Measurements from ENCODE around the gene RGS7.
"Not testable (repeated sequence)": the region's sequence is repeated elsewhere in the genome, so short reads cannot be mapped to it uniquely, and the experiment has no call there.

The RGS7 gene

GRCh38 chr1:240765732-240766363 lies 591.2 kb downstream of the RGS7 start:
- peak overlapping the region; percentile 74 for H3K18ac ChIP-seq (ENCODE audit: low read length)
- H2AFZ ChIP-seq (ENCODE audit: low read length): no peak overlapping the region
- H3K4ac ChIP-seq (ENCODE audit: low read length): no peak overlapping the region
- H3K4me3 ChIP-seq (ENCODE audit: low read length in 2 of 2): no peak overlapping the region
- H2BK12ac ChIP-seq (ENCODE audit: low read length): no peak overlapping the region
- peak; percentile 20 for DNase-seq (ENCODE audit: low spot score)
- no peak overlapping the region for H2AK5ac ChIP-seq (ENCODE audit: low read depth, low read length)
- no peaks in the 10 kb centered on the region for H3K27me3 ChIP-seq (ENCODE audit: control insufficient read depth in 3 of 3, insufficient read depth in 3 of 3, low read depth in 1 of 3, low read length in 3 of 3)
- no peak overlapping the region for H3K23ac ChIP-seq (ENCODE audit: low read depth, low read length, poor library complexity)
- H2BK5ac ChIP-seq (ENCODE audit: low read length): no peak overlapping the region
- H3K79me1 ChIP-seq (ENCODE audit: low read depth, low read length): no peaks in the 10 kb centered on the region
- H4K8ac ChIP-seq (ENCODE audit: low read depth, low read length): no peak overlapping the region
- H3K27ac ChIP-seq (replicated peaks; ENCODE audit: low read length): peak overlapping the region; percentile 3
- no peak overlapping the region for H3K14ac ChIP-seq (ENCODE audit: low read length)
- no peak overlapping the region for H2BK120ac ChIP-seq (ENCODE audit: low read depth, low read length)
- H3K4me1 ChIP-seq (ENCODE audit: control insufficient read depth in 2 of 2, insufficient read depth in 1 of 2, low read depth in 1 of 2, low read length in 2 of 2): peaks cover 0 to 4% of the 10 kb centered on the region in 2 donors
- no peak overlapping the region for H3K9ac ChIP-seq (ENCODE audit: low read depth, low read length, poor library complexity)
- H2BK15ac ChIP-seq (ENCODE audit: low read length): no peak overlapping the region
- no peak overlapping the region for H4K91ac ChIP-seq (ENCODE audit: low read depth, low read length, poor library complexity)
- H3K9me3 ChIP-seq (replicated peaks in 1 of 2; ENCODE audit: control insufficient read depth in 2 of 2, insufficient read depth in 1 of 2, low read depth in 1 of 2, low read length in 2 of 2): no peaks in the 10 kb centered on the region
- WGBS, 2 donors (ENCODE audit: extremely low coverage in 2 of 2, insufficient read length in 2 of 2, insufficient replicate concordance in 1 of 2): no CpG with 5 or more reads among the region's 5 CpGs
- no peak overlapping the region for H3K4me2 ChIP-seq (ENCODE audit: insufficient read depth, low read length, poor library complexity, severe bottlenecking)
- no peaks in the 10 kb centered on the region for H3K36me3 ChIP-seq (replicated peaks in 1 of 2; ENCODE audit: control insufficient read depth in 2 of 2, insufficient read depth in 2 of 2, low read length in 2 of 2)

- Histone ChIP-seq H4K91ac (ENCODE audit: low read depth, low read length, poor library complexity) (no peak overlapping the region), H2AFZ (ENCODE audit: low read length) (no peak overlapping the region), H3K9ac (ENCODE audit: low read depth, low read length, poor library complexity) (no peak overlapping the region), H3K23ac (ENCODE audit: low read depth, low read length, poor library complexity) (no peak overlapping the region), H2AK5ac (ENCODE audit: low read depth, low read length) (no peak overlapping the region), H3K18ac (ENCODE audit: low read length) (no peak overlapping the region), H3K4me2 (ENCODE audit: insufficient read depth, low read length, poor library complexity, severe bottlenecking) (no peak overlapping the region), H3K79me1 (ENCODE audit: low read depth, low read length) (no peaks in the 10 kb centered on the region), H3K4ac (ENCODE audit: low read length) (no peak overlapping the region), H2BK12ac (ENCODE audit: low read length) (no peak overlapping the region), H2BK120ac (ENCODE audit: low read depth, low read length) (no peak overlapping the region), H3K4me1 (ENCODE audit: control insufficient read depth in 2 of 2, insufficient read depth in 1 of 2, low read depth in 1 of 2, low read length in 2 of 2) (peaks cover 0 to 4% of the 10 kb centered on the region in 2 donors), H2BK15ac (ENCODE audit: low read length) (no peak overlapping the region), H3K9me3 (replicated peaks in 1 of 2; ENCODE audit: control insufficient read depth in 2 of 2, insufficient read depth in 1 of 2, low read depth in 1 of 2, low read length in 2 of 2) (no peaks in the 10 kb centered on the region), H3K4me3 (ENCODE audit: low read length in 2 of 2) (no peak overlapping the region), H2BK5ac (ENCODE audit: low read length) (no peak overlapping the region), H4K8ac (ENCODE audit: low read depth, low read length) (no peak overlapping the region), H3K27me3 (ENCODE audit: control insufficient read depth in 3 of 3, insufficient read depth in 3 of 3, low read depth in 1 of 3, low read length in 3 of 3) (no peaks in the 10 kb centered on the region), H3K14ac (ENCODE audit: low read length) (no peak overlapping the region), H3K36me3 (replicated peaks in 1 of 2; ENCODE audit: control insufficient read depth in 2 of 2, insufficient read depth in 2 of 2, low read length in 2 of 2) (no peaks in the 10 kb centered on the region), H3K27ac (replicated peaks; ENCODE audit: low read length) (no peak overlapping the region)
- WGBS, 2 donors (ENCODE audit: extremely low coverage in 2 of 2, insufficient read length in 2 of 2, insufficient replicate concordance in 1 of 2): no CpG with 5 or more reads among the region's 12 CpGs
- DNase-seq (ENCODE audit: low spot score): no peak
Measured at GRCh38 chr1:240763771-240764170, 593.2 kb downstream of the RGS7 start.

- not testable (repeated sequence) for H3K27ac ChIP-seq (replicated peaks; ENCODE audit: low read length); H4K8ac ChIP-seq (ENCODE audit: low read depth, low read length); H3K79me1 ChIP-seq (ENCODE audit: low read depth, low read length); H3K9ac ChIP-seq (ENCODE audit: low read depth, low read length, poor library complexity); H3K4me3 ChIP-seq (ENCODE audit: low read length in 2 of 2); H3K9me3 ChIP-seq (replicated peaks in 1 of 2; ENCODE audit: control insufficient read depth in 2 of 2, insufficient read depth in 1 of 2, low read depth in 1 of 2, low read length in 2 of 2); H3K14ac ChIP-seq (ENCODE audit: low read length); H3K4ac ChIP-seq (ENCODE audit: low read length); H3K18ac ChIP-seq (ENCODE audit: low read length); H2BK5ac ChIP-seq (ENCODE audit: low read length); H2AK5ac ChIP-seq (ENCODE audit: low read depth, low read length); H2BK120ac ChIP-seq (ENCODE audit: low read depth, low read length); H3K36me3 ChIP-seq (replicated peaks in 1 of 2; ENCODE audit: control insufficient read depth in 2 of 2, insufficient read depth in 2 of 2, low read length in 2 of 2); H3K27me3 ChIP-seq (ENCODE audit: control insufficient read depth in 3 of 3, insufficient read depth in 3 of 3, low read depth in 1 of 3, low read length in 3 of 3); H3K4me1 ChIP-seq (ENCODE audit: control insufficient read depth in 2 of 2, insufficient read depth in 1 of 2, low read depth in 1 of 2, low read length in 2 of 2); H3K4me2 ChIP-seq (ENCODE audit: insufficient read depth, low read length, poor library complexity, severe bottlenecking); H2BK15ac ChIP-seq (ENCODE audit: low read length); DNase-seq (ENCODE audit: low spot score); H4K91ac ChIP-seq (ENCODE audit: low read depth, low read length, poor library complexity); H3K23ac ChIP-seq (ENCODE audit: low read depth, low read length, poor library complexity); H2BK12ac ChIP-seq (ENCODE audit: low read length)
- no CpG with 5 or more reads among the region's 7 CpGs for WGBS, 2 donors (ENCODE audit: extremely low coverage in 2 of 2, insufficient read length in 2 of 2, insufficient replicate concordance in 1 of 2)
- H2AFZ ChIP-seq (ENCODE audit: low read length): peak overlapping the region; percentile 34
Measured at GRCh38 chr1:240763095-240763494, 593.9 kb downstream of the RGS7 start.

- not testable (repeated sequence) for DNase-seq (ENCODE audit: low spot score)
Measured at GRCh38 chr1:240762471-240762987, 594.5 kb downstream of the RGS7 start.

More at GRCh38 chr1:240762471-240762987, 594.5 kb downstream of the RGS7 start:
- not testable (repeated sequence) for H3K4me2 ChIP-seq (ENCODE audit: insufficient read depth, low read length, poor library complexity, severe bottlenecking); H2BK5ac ChIP-seq (ENCODE audit: low read length); H2BK15ac ChIP-seq (ENCODE audit: low read length); H2BK12ac ChIP-seq (ENCODE audit: low read length); H3K18ac ChIP-seq (ENCODE audit: low read length); H3K9ac ChIP-seq (ENCODE audit: low read depth, low read length, poor library complexity); H3K14ac ChIP-seq (ENCODE audit: low read length); H2AK5ac ChIP-seq (ENCODE audit: low read depth, low read length); H3K79me1 ChIP-seq (ENCODE audit: low read depth, low read length); H4K91ac ChIP-seq (ENCODE audit: low read depth, low read length, poor library complexity); H3K27me3 ChIP-seq (ENCODE audit: control insufficient read depth in 3 of 3, insufficient read depth in 3 of 3, low read depth in 1 of 3, low read length in 3 of 3); H3K4me3 ChIP-seq (ENCODE audit: low read length in 2 of 2); H3K36me3 ChIP-seq (replicated peaks in 1 of 2; ENCODE audit: control insufficient read depth in 2 of 2, insufficient read depth in 2 of 2, low read length in 2 of 2); H2BK120ac ChIP-seq (ENCODE audit: low read depth, low read length); H3K27ac ChIP-seq (replicated peaks; ENCODE audit: low read length); H2AFZ ChIP-seq (ENCODE audit: low read length); H3K23ac ChIP-seq (ENCODE audit: low read depth, low read length, poor library complexity); H3K9me3 ChIP-seq (replicated peaks in 1 of 2; ENCODE audit: control insufficient read depth in 2 of 2, insufficient read depth in 1 of 2, low read depth in 1 of 2, low read length in 2 of 2); H3K4me1 ChIP-seq (ENCODE audit: control insufficient read depth in 2 of 2, insufficient read depth in 1 of 2, low read depth in 1 of 2, low read length in 2 of 2); H4K8ac ChIP-seq (ENCODE audit: low read depth, low read length); H3K4ac ChIP-seq (ENCODE audit: low read length)
- no CpG with 5 or more reads among the region's 42 CpGs for WGBS, 2 donors (ENCODE audit: extremely low coverage in 2 of 2, insufficient read length in 2 of 2, insufficient replicate concordance in 1 of 2)
